Body of pancreas (tissue), 4 donors: ENCODE results near the gene CNNM3.

Source experiments
- POLR2A ChIP-seq, 3 donors: fragments of 450-650 bp; IDR thresholded peaks; one replicate each; pipeline ENCODE4 v1.6.1; 2016; ENCODE audit warnings: antibody characterized with exemption in 3 of 3, mild to moderate bottlenecking in 2 of 3
- TF ChIP-seq, protein P1 (sequence below), 7 experiments: fragments of 450-650 bp in 4 of 7; fragments of 200-600 bp in 3 of 7; sonication (generic) in 3 of 7; IDR thresholded peaks; one replicate each; pipeline ENCODE4 v1.5.1; 2016 to 2019; ENCODE audit warnings: antibody characterized with exemption in 7 of 7

DNA sequence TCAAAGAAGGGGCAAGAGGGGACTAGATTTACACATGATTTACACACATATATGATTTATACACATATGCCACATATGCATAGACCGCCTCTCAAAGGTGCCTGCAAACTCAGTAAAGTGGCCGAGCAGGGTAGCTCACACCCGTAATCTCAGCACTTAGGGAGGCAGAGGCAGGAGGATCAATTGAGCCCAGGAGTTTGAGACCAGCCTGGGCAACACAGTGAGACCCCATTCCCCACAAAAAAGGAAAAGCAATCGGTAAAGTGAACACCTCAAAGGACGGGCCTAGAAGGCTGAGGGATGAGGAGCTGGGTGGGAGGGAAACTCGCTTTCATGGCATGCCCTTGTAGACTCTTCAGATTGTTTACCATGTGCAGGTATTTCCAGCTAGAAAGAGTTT, 36.6 kb downstream of the CNNM3 start:
- TF ChIP-seq, protein P1, sequence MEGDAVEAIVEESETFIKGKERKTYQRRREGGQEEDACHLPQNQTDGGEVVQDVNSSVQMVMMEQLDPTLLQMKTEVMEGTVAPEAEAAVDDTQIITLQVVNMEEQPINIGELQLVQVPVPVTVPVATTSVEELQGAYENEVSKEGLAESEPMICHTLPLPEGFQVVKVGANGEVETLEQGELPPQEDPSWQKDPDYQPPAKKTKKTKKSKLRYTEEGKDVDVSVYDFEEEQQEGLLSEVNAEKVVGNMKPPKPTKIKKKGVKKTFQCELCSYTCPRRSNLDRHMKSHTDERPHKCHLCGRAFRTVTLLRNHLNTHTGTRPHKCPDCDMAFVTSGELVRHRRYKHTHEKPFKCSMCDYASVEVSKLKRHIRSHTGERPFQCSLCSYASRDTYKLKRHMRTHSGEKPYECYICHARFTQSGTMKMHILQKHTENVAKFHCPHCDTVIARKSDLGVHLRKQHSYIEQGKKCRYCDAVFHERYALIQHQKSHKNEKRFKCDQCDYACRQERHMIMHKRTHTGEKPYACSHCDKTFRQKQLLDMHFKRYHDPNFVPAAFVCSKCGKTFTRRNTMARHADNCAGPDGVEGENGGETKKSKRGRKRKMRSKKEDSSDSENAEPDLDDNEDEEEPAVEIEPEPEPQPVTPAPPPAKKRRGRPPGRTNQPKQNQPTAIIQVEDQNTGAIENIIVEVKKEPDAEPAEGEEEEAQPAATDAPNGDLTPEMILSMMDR (IDR thresholded peaks at IDR 0.05) = no peak
- TF ChIP-seq POLR2A (IDR thresholded peaks at IDR 0.05) = no peak
